Measurements from ENCODE around the gene MTG2. TPM values are rescaled to one million over a fixed set of nuclear protein-coding genes. Genes with fewer than 3 reads are reported as not detected.

Gene MTG2
- total RNA-seq, 1 experiment from 2014 or later, result 110 TPM

DNA sequence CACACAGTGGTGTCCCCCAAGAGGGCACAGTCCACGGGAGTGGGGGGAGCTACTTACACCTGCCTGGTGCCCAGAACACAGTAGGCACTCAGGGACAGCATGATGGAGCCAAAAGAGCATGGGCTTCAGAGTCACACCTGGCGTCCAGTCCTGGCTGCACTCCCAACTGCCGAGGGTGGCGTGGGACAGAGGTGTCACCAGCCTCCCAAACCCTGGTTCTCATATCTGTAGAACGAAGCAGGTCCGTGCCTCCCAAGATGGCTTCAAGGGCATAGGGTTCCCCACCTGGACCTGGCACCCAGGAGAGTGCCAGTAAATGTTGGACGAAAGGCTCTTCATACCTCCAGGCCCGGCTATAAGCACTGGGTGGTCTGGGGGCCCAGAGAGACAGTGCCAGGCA lies 28.4 kb downstream of the MTG2 start:
- H3K36me3 Mint-ChIP-seq (ENCODE audit: insufficient read depth, unreplicated experiment), result peaks cover 3% of the 10 kb centered on the region
- ChIA-PET CTCF (no interaction called here), POLR2A (interaction anchor here (0.5 kb wide), 1 partner anchor 44 kb away, joined by 3 read pairs; no protein-coding TSS in a partner anchor)
- no peaks in the 10 kb centered on the region for H3K4me1 Mint-ChIP-seq (ENCODE audit: low read depth, unreplicated experiment)
- no peak for DNase-seq
- no peaks in the 10 kb centered on the region for H3K9me3 ChIP-seq
- H3K36me3 ChIP-seq (ENCODE audit: control insufficient read depth, insufficient read depth, low read length), result no peaks in the 10 kb centered on the region
- TF ChIP-seq, protein P1, sequence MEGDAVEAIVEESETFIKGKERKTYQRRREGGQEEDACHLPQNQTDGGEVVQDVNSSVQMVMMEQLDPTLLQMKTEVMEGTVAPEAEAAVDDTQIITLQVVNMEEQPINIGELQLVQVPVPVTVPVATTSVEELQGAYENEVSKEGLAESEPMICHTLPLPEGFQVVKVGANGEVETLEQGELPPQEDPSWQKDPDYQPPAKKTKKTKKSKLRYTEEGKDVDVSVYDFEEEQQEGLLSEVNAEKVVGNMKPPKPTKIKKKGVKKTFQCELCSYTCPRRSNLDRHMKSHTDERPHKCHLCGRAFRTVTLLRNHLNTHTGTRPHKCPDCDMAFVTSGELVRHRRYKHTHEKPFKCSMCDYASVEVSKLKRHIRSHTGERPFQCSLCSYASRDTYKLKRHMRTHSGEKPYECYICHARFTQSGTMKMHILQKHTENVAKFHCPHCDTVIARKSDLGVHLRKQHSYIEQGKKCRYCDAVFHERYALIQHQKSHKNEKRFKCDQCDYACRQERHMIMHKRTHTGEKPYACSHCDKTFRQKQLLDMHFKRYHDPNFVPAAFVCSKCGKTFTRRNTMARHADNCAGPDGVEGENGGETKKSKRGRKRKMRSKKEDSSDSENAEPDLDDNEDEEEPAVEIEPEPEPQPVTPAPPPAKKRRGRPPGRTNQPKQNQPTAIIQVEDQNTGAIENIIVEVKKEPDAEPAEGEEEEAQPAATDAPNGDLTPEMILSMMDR (IDR thresholded peaks at IDR 0.05; ENCODE audit: insufficient read depth in 1 of 2, low read depth in 1 of 2, low read length in 1 of 2, severe bottlenecking in 1 of 2, unreplicated experiment in 1 of 2), result no peak
- intact Hi-C loops (cut with micrococcal nuclease; ENCODE audit: unreplicated experiment), result no loop called here
- no TSS peak for BruUV-seq (replicated peaks)
- H3K27me3 ChIP-seq (replicated peaks; ENCODE audit: control insufficient read depth, insufficient read depth, low read length), result peaks cover 4% of the 10 kb centered on the region; the same call in 1 of the 2 replicates
- H3K27ac Mint-ChIP-seq (ENCODE audit: unreplicated experiment), result no peak overlapping the region
- H3K27me3 Mint-ChIP-seq (ENCODE audit: insufficient read depth, unreplicated experiment), result peaks cover 23% of the 10 kb centered on the region
- no peak overlapping the region for H3K4me3 Mint-ChIP-seq (ENCODE audit: unreplicated experiment)
- no peaks in the 10 kb centered on the region for H3K4me1 ChIP-seq
- H3K4me3 ChIP-seq (ENCODE audit: low read depth, low read length), result no peak overlapping the region
- no peaks in the 10 kb centered on the region for H3K9me3 Mint-ChIP-seq (ENCODE audit: unreplicated experiment)

DNA sequence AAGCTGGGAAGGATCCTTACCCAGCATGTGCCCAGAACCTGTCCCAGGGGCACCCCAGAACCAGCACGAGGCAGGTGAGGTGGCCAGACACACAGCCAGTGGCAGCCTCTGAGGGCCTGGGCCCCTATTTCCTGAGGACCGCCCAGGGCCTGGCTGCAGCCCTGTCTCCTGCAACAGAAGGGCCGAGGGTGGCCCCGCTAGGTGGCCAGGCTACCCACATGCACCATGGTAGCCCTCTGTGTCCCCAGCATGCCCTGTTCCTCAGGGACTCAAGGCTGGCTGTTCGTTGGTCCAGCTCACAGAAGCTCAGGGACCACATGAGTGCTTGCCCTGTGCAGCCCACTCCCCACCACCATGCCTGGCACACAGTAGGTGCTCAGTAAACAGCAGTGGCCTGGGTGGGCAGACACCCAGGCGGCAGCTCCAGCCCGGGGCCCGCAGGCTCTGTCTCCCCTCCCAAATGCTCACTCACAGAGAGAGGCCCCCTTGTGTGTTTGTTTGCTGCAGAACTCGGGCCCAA lies 29.0 kb downstream of the MTG2 start:
- Mint-ChIP-seq H3K27me3 (ENCODE audit: insufficient read depth, unreplicated experiment) (peaks cover 26% of the 10 kb centered on the region), H3K9me3 (ENCODE audit: unreplicated experiment) (no peaks in the 10 kb centered on the region), H3K4me1 (ENCODE audit: low read depth, unreplicated experiment) (no peaks in the 10 kb centered on the region), H3K36me3 (ENCODE audit: insufficient read depth, unreplicated experiment) (no peaks in the 10 kb centered on the region), H3K27ac (ENCODE audit: unreplicated experiment) (no peak overlapping the region), H3K4me3 (ENCODE audit: unreplicated experiment) (no peak overlapping the region)
- H3K9me3 ChIP-seq, result no peaks in the 10 kb centered on the region
- ChIA-PET POLR2A (interaction anchor here (0.5 kb wide), 1 partner anchor 44 kb away, joined by 3 read pairs; no protein-coding TSS in a partner anchor), CTCF (no interaction called here)
- H3K36me3 ChIP-seq (ENCODE audit: control insufficient read depth, insufficient read depth, low read length), result no peaks in the 10 kb centered on the region
- TF ChIP-seq, protein P1 (IDR thresholded peaks at IDR 0.05; ENCODE audit: insufficient read depth in 1 of 2, low read depth in 1 of 2, low read length in 1 of 2, severe bottlenecking in 1 of 2, unreplicated experiment in 1 of 2), result no peak
- DNase-seq, result no peak
- H3K4me1 ChIP-seq, result no peaks in the 10 kb centered on the region
- H3K27me3 ChIP-seq (replicated peaks; ENCODE audit: control insufficient read depth, insufficient read depth, low read length), result peaks cover 4% of the 10 kb centered on the region; the same call in 1 of the 2 replicates
- intact Hi-C loops (cut with micrococcal nuclease; ENCODE audit: unreplicated experiment), result no loop called here
- H3K4me3 ChIP-seq (ENCODE audit: low read depth, low read length), result no peak overlapping the region
- no TSS peak for BruUV-seq (replicated peaks)

DNA sequence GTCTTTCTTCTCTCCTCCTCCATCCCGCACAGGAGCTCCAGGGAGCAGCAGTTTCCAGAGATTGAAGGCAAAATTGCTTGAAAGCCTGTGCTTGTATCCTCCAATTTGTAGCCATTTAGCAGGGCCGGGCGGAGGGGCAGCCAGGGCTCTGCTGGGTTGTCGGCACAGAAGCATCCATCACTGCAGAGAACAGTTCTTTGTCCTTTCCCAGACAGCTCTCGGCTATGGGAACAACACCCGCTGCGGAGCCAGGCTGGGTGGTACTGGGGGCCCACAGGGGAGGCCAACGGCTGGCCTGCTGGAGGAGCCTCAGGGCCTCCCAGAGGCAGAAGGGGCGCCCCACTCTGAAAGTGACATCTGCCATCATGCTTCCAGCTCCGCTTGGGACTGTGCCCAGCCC lies 29.5 kb downstream of the MTG2 start:
- BruUV-seq (replicated peaks), result no TSS peak
- TF ChIP-seq, protein P1 (IDR thresholded peaks at IDR 0.05; ENCODE audit: insufficient read depth in 1 of 2, low read depth in 1 of 2, low read length in 1 of 2, severe bottlenecking in 1 of 2, unreplicated experiment in 1 of 2), result no peak
- intact Hi-C loops (cut with micrococcal nuclease; ENCODE audit: unreplicated experiment), result no loop called here
- Histone ChIP-seq H3K4me3 (ENCODE audit: low read depth, low read length) (no peak overlapping the region), H3K36me3 (ENCODE audit: control insufficient read depth, insufficient read depth, low read length) (no peaks in the 10 kb centered on the region), H3K27me3 (replicated peaks; ENCODE audit: control insufficient read depth, insufficient read depth, low read length) (peaks cover 6% of the 10 kb centered on the region; the same call in 1 of the 2 replicates), H3K4me1 (no peaks in the 10 kb centered on the region), H3K9me3 (no peaks in the 10 kb centered on the region)
- ChIA-PET CTCF (no interaction called here), POLR2A (no interaction called here)
- H3K4me1 Mint-ChIP-seq (ENCODE audit: low read depth, unreplicated experiment), result no peaks in the 10 kb centered on the region
- no peaks in the 10 kb centered on the region for H3K9me3 Mint-ChIP-seq (ENCODE audit: unreplicated experiment)
- H3K27ac Mint-ChIP-seq (ENCODE audit: unreplicated experiment), result no peak overlapping the region
- DNase-seq, result no peak
- peaks cover 26% of the 10 kb centered on the region for H3K27me3 Mint-ChIP-seq (ENCODE audit: insufficient read depth, unreplicated experiment)
- H3K4me3 Mint-ChIP-seq (ENCODE audit: unreplicated experiment), result no peak overlapping the region
- H3K36me3 Mint-ChIP-seq (ENCODE audit: insufficient read depth, unreplicated experiment), result no peaks in the 10 kb centered on the region

Data from Caco-2 (cell line).